ENCODE results near the gene SOX18.

Gene SOX18

GRCh38 chr20:64037498-64038213 is 11.8 kb downstream of the SOX18 start:
- DNase-seq (ENCODE audit: low spot score) = no peak

- DNase-seq (ENCODE audit: low spot score) = no peak
Measured at GRCh38 chr20:64037199-64037497, 12.3 kb downstream of the SOX18 start.

GRCh38 chr20:64036346-64037198 is 12.9 kb downstream of the SOX18 start:
- no peak for DNase-seq (ENCODE audit: low spot score)

- DNase-seq (ENCODE audit: low spot score) = no peak
Measured at GRCh38 chr20:64035933-64036345, 13.5 kb downstream of the SOX18 start, which contains the start of gene C20orf204. Gene C20orf204 (plus strand): TSS chr20:64036182. CDS start chr20:64036324, 142 bp downstream.

- DNase-seq (ENCODE audit: low spot score) = no peak
Measured at GRCh38 chr20:64035066-64035932, 14.1 kb downstream of the SOX18 start.

- no peak for DNase-seq (ENCODE audit: low spot score)
Measured at GRCh38 chr20:64033981-64034493, 15.4 kb downstream of the SOX18 start.

GRCh38 chr20:64032706-64033624 is 16.5 kb downstream of the SOX18 start:
- no peak for DNase-seq (ENCODE audit: low spot score)

- no peak for DNase-seq (ENCODE audit: low spot score)
Measured at GRCh38 chr20:64031822-64032314, 17.6 kb downstream of the SOX18 start.

- DNase-seq (ENCODE audit: low spot score) = no peak
Measured at GRCh38 chr20:64030371-64031134, 18.9 kb downstream of the SOX18 start.

- no peak for DNase-seq (ENCODE audit: low spot score)
Measured at GRCh38 chr20:64029293-64030117, 19.9 kb downstream of the SOX18 start.

- no peak for DNase-seq (ENCODE audit: low spot score)
Measured at GRCh38 chr20:64027981-64028685, 21.3 kb downstream of the SOX18 start.

GRCh38 chr20:64025826-64026412 is 23.5 kb downstream of the SOX18 start:
- DNase-seq (ENCODE audit: low spot score) = no peak

GRCh38 chr20:64025101-64025825 is 24.2 kb downstream of the SOX18 start:
- no peak for DNase-seq (ENCODE audit: low spot score)

- DNase-seq (ENCODE audit: low spot score) = no peak
Measured at GRCh38 chr20:64024141-64024990, 25.1 kb downstream of the SOX18 start.

GRCh38 chr20:64023361-64024140 is 25.9 kb downstream of the SOX18 start:
- DNase-seq (ENCODE audit: low spot score) = no peak
